ENCODE results near the gene KRTAP4-5.
"Not testable (repeated sequence)": the region's sequence is repeated elsewhere in the genome, so short reads cannot be mapped to it uniquely, and the experiment has no call there.

The KRTAP4-5 gene

DNA sequence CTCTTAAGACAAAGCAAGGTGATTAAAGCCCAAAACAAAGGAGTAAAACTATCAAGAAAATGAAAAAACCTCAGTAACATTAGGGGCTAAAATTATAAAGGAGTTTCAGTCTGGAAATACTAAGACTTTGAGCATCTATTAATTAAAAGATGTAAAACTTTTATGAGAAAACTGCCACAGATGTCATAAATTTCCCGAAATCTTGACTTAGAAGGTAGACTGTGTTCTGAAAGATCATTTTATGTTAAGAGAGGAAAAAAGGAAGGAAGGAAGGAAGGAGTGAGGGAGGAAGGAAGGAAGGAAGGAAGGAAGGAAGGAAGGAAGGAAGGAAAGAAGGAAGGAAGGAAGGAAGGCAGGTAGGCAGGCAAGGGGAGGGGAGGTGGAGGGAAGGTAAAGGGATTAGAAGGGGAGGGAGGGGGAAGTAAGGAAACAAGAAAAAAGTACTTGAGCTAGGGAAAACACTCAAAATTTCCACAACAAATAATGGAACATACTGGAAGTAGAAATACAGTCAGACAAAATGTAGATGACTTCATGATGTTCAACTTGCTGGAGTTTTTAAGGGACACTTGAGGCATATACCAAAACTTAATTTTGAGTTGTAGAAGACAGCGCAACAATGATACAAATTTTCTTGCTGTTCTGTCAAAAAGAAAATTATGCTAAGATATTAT is 2.0 kb downstream of the KRTAP4-5 start:
- DNase-seq (ENCODE audit: low spot score) = no peak

GRCh38 chr17:41145261-41145660 is 4.4 kb downstream of the KRTAP4-5 start:
- DNase-seq (ENCODE audit: low spot score) = no peak

GRCh38 chr17:41144846-41145245 is 4.8 kb downstream of the KRTAP4-5 start:
- no peak for DNase-seq (ENCODE audit: low spot score)

- DNase-seq (ENCODE audit: low spot score) = no peak
These were observed 8.3 kb downstream of the KRTAP4-5 start for GRCh38 chr17:41141361-41141760.

DNA sequence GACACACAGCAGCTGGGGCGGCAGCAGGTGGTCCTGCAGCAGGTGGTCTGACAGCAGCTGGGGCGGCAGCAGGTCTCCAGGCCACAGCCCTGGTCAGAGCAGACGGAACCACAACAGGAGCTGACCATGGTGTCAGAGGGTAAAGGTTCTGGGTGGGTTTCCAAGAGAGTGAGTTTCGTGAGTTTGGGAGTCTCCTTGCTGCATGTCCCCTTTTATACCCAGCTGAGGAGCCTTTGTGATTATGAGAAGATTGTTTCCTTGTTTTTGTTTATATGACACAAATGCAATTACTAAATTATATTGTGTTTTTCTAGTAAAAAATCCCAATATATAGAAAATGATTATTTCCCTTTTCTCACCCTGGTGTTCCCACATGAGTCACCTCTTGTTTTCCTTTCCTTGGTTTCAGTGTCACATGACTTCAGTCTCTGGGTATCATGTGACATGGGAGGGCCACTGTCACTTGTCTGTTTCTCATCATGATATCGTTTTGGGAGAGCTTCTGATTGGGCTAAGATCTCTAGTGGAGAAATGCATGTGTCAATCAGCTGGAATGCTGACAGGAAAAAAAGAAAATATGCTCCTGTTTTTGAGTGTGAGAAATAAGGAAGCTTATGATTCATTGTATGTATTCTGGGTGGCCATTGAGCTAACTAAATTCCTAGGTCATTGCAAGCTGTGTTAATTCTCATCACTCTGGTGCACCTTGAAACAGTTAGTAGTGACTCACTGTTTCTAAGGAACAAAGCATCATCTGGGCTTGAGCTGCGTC is 9.1 kb downstream of the KRTAP4-5 start, which contains the start of gene KRTAP4-6:
TSS of gene KRTAP4-6 (minus strand) at position 185 of the 772 bp plus-strand sequence. CDS start at position 128, 57 bp downstream.
- no peak for DNase-seq (ENCODE audit: low spot score)

- not testable (repeated sequence) for DNase-seq (ENCODE audit: low spot score)
These were observed 9.8 kb downstream of the KRTAP4-5 start for GRCh38 chr17:41139865-41140264.

DNA sequence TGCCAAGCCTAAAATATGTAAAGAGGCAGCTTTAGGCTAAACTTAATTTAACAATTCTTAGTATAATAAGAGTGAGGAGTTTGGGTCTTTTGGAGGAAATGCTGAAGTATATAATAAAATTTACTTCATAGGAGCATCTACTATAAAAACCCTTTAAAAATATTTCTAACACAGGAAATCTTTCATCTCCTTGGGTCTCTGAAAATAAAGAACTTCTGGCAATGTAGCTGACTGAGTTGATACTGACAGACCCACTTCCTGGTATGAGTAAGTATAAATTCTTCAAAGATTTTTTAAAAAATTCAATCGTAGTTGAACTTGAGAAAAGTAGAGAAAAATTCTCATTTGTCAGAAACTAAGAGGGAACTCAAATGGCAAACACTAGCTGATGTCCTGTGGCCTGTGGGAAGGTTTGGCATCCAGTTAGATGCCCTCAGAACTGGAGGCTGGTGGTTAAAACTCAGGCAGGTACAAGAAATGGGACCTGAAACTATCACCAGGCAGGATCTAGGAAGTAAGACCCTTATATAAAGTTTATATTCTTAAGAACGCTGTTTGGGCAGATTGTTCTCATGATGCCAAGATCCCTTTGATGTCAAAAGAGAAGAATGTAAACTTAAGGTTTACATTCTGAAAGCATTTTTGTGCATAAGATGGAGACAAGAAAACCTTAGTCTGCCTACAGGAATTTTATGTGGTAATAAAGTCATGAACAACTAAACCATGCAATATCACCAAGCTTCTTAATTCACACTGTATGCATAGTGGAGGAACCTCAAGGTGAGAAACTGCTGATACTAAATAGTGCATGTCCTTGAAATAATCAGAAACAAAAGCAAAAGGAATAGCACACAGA is 15.5 kb downstream of the KRTAP4-5 start:
- DNase-seq (ENCODE audit: low spot score) = no peak

DNA sequence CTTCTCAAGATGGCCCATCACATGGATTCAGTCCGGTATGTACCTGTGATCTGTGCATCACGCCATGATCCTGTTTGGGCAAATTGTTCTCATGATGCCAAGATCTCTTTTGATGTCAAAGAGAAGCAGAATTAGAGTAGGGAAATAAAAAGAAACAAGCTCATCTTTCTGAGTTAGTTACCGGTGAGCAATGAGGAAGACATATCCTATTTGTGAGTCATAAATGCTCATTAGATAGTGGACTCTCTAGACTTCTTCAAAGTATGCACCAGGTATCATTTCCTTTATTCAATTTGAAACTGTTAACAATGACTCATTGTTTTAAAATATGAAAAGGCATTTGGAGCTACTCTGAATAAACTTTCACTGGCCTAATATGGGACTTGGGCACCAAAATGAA is 17.6 kb downstream of the KRTAP4-5 start:
- peak; percentile 48 for DNase-seq (ENCODE audit: low spot score)

- DNase-seq (ENCODE audit: low spot score) = no peak
These were observed 22.3 kb downstream of the KRTAP4-5 start for GRCh38 chr17:41127371-41127770.

DNA sequence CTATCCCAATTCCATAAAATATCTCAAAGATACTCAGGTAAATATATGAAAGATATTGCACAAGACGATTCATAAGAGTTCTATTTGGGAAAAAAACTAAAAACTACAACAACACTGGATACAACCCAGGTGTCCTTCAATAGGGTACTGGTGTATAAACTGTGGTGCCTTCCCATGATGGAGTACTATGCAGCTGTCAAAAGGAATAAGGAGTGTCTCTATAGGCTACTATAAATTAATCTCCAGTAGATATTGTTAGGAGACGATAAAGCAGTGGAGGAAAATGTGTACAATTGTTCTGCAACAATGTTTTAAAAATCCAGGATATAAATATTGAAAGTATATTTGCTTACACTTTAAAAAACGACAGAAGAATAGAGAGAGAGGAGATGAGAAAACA is 23.2 kb downstream of the KRTAP4-5 start:
- DNase-seq (ENCODE audit: low spot score) = no peak

GRCh38 chr17:41125064-41125463 is 24.6 kb downstream of the KRTAP4-5 start:
- DNase-seq (ENCODE audit: low spot score) = no peak

- DNase-seq (ENCODE audit: low spot score) = not testable (repeated sequence)
These were observed 25.6 kb downstream of the KRTAP4-5 start, which contains the start of gene KRTAP4-12 for GRCh38 chr17:41123991-41124371. Gene KRTAP4-12 (minus strand): TSS chr17:41124182. CDS start chr17:41124122, 60 bp downstream.

- DNase-seq (ENCODE audit: low spot score) = not testable (repeated sequence)
These were observed 26.2 kb downstream of the KRTAP4-5 start for GRCh38 chr17:41123292-41123990.

DNA sequence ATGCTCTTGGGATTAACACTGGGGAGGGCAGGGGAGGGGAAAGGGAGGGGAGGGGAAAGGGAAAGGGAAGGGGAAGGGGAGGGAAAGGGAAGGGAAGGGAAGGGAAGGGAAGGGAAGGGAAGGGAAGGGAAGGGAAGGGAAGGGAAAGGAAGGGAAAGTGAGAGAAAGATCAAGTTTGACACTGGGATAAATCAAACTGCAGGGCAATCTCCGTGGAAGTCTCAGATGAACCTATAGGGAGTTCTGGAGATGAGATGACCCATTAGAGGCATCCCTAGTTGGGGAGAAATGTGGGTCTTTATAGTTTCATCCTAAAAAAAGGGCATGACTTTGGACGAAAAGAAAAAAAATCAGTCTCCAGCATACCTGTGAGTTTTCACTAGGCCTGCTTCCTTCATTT is 27.9 kb downstream of the KRTAP4-5 start:
- no peak for DNase-seq (ENCODE audit: low spot score)

- DNase-seq (ENCODE audit: low spot score) = not testable (repeated sequence)
These were observed 29.6 kb downstream of the KRTAP4-5 start for GRCh38 chr17:41119696-41120690.

DNA sequence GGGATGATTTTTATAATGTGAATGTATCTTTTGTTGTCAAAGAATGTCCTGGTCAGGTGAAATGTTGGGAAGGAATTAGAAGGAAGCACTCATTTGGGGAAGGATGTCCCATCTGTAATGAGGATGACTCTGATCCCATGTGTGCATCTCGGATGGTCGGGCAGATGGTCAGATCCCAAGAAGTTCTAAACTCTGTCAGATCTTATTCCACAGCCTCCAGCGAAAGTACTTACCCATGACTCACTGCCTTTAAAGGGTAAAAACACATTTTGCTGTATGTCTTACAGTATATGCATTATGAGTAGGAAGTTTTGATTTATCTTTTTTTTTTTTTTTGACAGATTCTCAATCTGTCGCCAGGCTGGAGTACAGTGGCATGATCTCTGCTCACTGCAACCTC is 30.9 kb downstream of the KRTAP4-5 start:
- DNase-seq (ENCODE audit: low spot score) = no peak

- DNase-seq (ENCODE audit: low spot score) = not testable (repeated sequence)
These were observed 31.7 kb downstream of the KRTAP4-5 start, which contains the start of gene KRTAP4-11 for GRCh38 chr17:41117846-41118386. Gene KRTAP4-11 (minus strand): TSS chr17:41118373. CDS start chr17:41118315, 58 bp downstream.

DNA sequence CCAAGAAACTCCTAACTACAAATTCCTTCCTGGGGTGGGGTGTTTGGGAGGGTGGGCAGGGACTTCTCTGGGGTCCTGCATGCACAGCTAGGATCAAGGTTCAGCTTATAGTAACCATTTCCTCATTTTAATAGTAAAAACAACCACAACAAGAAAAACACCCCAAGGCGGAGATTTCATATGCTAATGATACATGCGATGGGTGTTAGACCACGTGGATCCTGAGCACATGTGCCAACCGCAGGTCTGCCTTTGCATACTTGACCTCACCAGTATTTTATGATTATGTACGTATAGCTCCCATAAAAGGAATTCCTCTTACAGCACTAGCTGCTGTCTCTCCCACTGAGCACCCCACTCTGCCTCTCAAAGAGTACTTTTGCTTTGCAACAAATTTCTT is 33.3 kb downstream of the KRTAP4-5 start:
- DNase-seq (ENCODE audit: low spot score) = no peak

- DNase-seq (ENCODE audit: low spot score) = no peak
These were observed 38.3 kb downstream of the KRTAP4-5 start for GRCh38 chr17:41111151-41111885.

Measured in LoVo (cell line).